Duodenal mucosa (tissue), 2 donors: ENCODE measurements around the gene TMCC1.

Experiments
- H3K27ac ChIP-seq: one replicate; pipeline ENCODE4 v1.7.0; 2013; ENCODE audit warnings: low read depth, low read length
- H3K27me3 ChIP-seq, 2 donors: one replicate each; pipeline ENCODE4 v1.7.0; 2013; ENCODE audit warnings: low read length in 2 of 2, control low read depth in 1 of 2; ENCODE audit not compliant: insufficient read depth in 2 of 2, control insufficient read depth in 1 of 2
- H3K36me3 ChIP-seq, 2 donors: one replicate each; pipeline ENCODE4 v1.7.0; 2013; ENCODE audit warnings: low read length in 2 of 2, control low read depth in 1 of 2; ENCODE audit not compliant: insufficient read depth in 2 of 2, control insufficient read depth in 1 of 2
- H3K4me1 ChIP-seq, 2 donors: one replicate each; pipeline ENCODE4 v1.7.0; 2013; ENCODE audit warnings: low read length in 2 of 2, control low read depth in 1 of 2; ENCODE audit not compliant: insufficient read depth in 2 of 2, control insufficient read depth in 1 of 2
- H3K4me3 ChIP-seq, 2 donors: one replicate each; pipeline ENCODE4 v1.7.0; 2013; ENCODE audit warnings: low read length in 2 of 2, low read depth in 1 of 2
- H3K9ac ChIP-seq, 2 donors: one replicate each; pipeline ENCODE4 v1.7.0; 2013; ENCODE audit warnings: low read length in 2 of 2, low read depth in 1 of 2
- H3K9me3 ChIP-seq, 2 donors: one replicate each; pipeline ENCODE4 v1.7.0; 2013; ENCODE audit warnings: low read length in 2 of 2, control low read depth in 1 of 2; ENCODE audit not compliant: control insufficient read depth in 1 of 2

The TMCC1 gene

GRCh38 chr3:129718201-129718600, 175.3 kb downstream of the TMCC1 start:
- H3K4me3 ChIP-seq: no peak overlapping the region
- no peaks in the 10 kb centered on the region for H3K9me3 ChIP-seq
- H3K27ac ChIP-seq: no peak overlapping the region
- H3K4me1 ChIP-seq: no peaks in the 10 kb centered on the region
- H3K9ac ChIP-seq: no peak overlapping the region
- H3K36me3 ChIP-seq: no peaks in the 10 kb centered on the region
- no peaks in the 10 kb centered on the region for H3K27me3 ChIP-seq

- no peak overlapping the region for H3K4me3 ChIP-seq
Measured at GRCh38 chr3:129715854-129716253, 177.7 kb downstream of the TMCC1 start.

GRCh38 chr3:129708328-129708861, 185.1 kb downstream of the TMCC1 start:
- Histone ChIP-seq H3K36me3 (no peaks in the 10 kb centered on the region), H3K4me1 (no peaks in the 10 kb centered on the region), H3K4me3 (no peak overlapping the region), H3K9me3 (no peaks in the 10 kb centered on the region), H3K9ac (no peak overlapping the region), H3K27ac (no peak overlapping the region), H3K27me3 (no peaks in the 10 kb centered on the region)

More at GRCh38 chr3:129715854-129716253, 177.7 kb downstream of the TMCC1 start:
- Histone ChIP-seq H3K27ac (no peak overlapping the region), H3K36me3 (no peaks in the 10 kb centered on the region), H3K9ac (no peak overlapping the region), H3K27me3 (no peaks in the 10 kb centered on the region), H3K4me1 (no peaks in the 10 kb centered on the region), H3K9me3 (no peaks in the 10 kb centered on the region)

GRCh38 chr3:129705274-129705673, 188.2 kb downstream of the TMCC1 start:
- H3K36me3 ChIP-seq: no peaks in the 10 kb centered on the region
- H3K9ac ChIP-seq: no peak overlapping the region
- H3K27me3 ChIP-seq: no peaks in the 10 kb centered on the region
- H3K4me3 ChIP-seq: no peak overlapping the region
- H3K9me3 ChIP-seq: no peaks in the 10 kb centered on the region
- no peaks in the 10 kb centered on the region for H3K4me1 ChIP-seq
- no peak overlapping the region for H3K27ac ChIP-seq

GRCh38 chr3:129703913-129704312, 189.6 kb downstream of the TMCC1 start:
- Histone ChIP-seq H3K27me3 (no peaks in the 10 kb centered on the region), H3K27ac (no peak overlapping the region), H3K9ac (no peak overlapping the region), H3K9me3 (no peaks in the 10 kb centered on the region), H3K4me1 (no peaks in the 10 kb centered on the region), H3K36me3 (no peaks in the 10 kb centered on the region), H3K4me3 (no peak overlapping the region)

GRCh38 chr3:129702934-129703712, 190.4 kb downstream of the TMCC1 start:
- Histone ChIP-seq H3K4me3 (no peak overlapping the region), H3K9ac (no peak overlapping the region), H3K36me3 (no peaks in the 10 kb centered on the region), H3K27ac (no peak overlapping the region), H3K9me3 (no peaks in the 10 kb centered on the region), H3K4me1 (no peaks in the 10 kb centered on the region), H3K27me3 (no peaks in the 10 kb centered on the region)

GRCh38 chr3:129701161-129701560, 192.3 kb downstream of the TMCC1 start:
- Histone ChIP-seq H3K9me3 (peaks cover 0 to 2% of the 10 kb centered on the region in 2 donors), H3K27ac (no peak overlapping the region), H3K36me3 (no peaks in the 10 kb centered on the region), H3K27me3 (no peaks in the 10 kb centered on the region), H3K4me3 (no peak overlapping the region), H3K9ac (no peak overlapping the region), H3K4me1 (no peaks in the 10 kb centered on the region)

- H3K27me3 ChIP-seq: no peaks in the 10 kb centered on the region
- peaks cover 0 to 2% of the 10 kb centered on the region in 2 donors for H3K9me3 ChIP-seq
- no peak overlapping the region for H3K9ac ChIP-seq
- no peaks in the 10 kb centered on the region for H3K36me3 ChIP-seq
- H3K4me1 ChIP-seq: no peaks in the 10 kb centered on the region
- no peak overlapping the region for H3K4me3 ChIP-seq
- no peak overlapping the region for H3K27ac ChIP-seq
Measured at GRCh38 chr3:129699612-129700011, 193.9 kb downstream of the TMCC1 start.

GRCh38 chr3:129699199-129699598, 194.3 kb downstream of the TMCC1 start:
- Histone ChIP-seq H3K4me1 (no peaks in the 10 kb centered on the region), H3K4me3 (no peak overlapping the region), H3K27ac (no peak overlapping the region), H3K9ac (no peak overlapping the region), H3K27me3 (no peaks in the 10 kb centered on the region), H3K9me3 (peaks cover 0 to 2% of the 10 kb centered on the region in 2 donors), H3K36me3 (no peaks in the 10 kb centered on the region)

- Histone ChIP-seq H3K9ac (no peak overlapping the region), H3K4me3 (no peak overlapping the region), H3K27me3 (no peaks in the 10 kb centered on the region), H3K4me1 (no peaks in the 10 kb centered on the region), H3K36me3 (no peaks in the 10 kb centered on the region), H3K27ac (no peak overlapping the region), H3K9me3 (peaks cover 0 to 2% of the 10 kb centered on the region in 2 donors)
Measured at GRCh38 chr3:129697229-129697969, 196.1 kb downstream of the TMCC1 start.
